HL-60 (cell line): ENCODE results near the gene RDH5.

Source experiments
- CTCF ChIP-seq: IDR thresholded peaks from one replicate; pipeline ENCODE4 v1.5.1; 2011; ENCODE audit warnings: low read length, control low read depth, inconsistent platforms; ENCODE audit not compliant: insufficient read depth
- REST ChIP-seq: IDR thresholded peaks from 2 replicates; pipeline ENCODE4 v1.6.1; 2012; ENCODE audit warnings: low read depth; ENCODE audit not compliant: insufficient replicate concordance

- TF ChIP-seq CTCF = no peak
- no peak for TF ChIP-seq REST
These were observed 17.5 kb downstream of the RDH5 start for GRCh38 chr12:55737581-55738122.
